ENCODE results near the gene MTUS2.
A peak's percentile ranks its signal among the peaks of the same experiment; 100 is the strongest.

Gene MTUS2

DNA sequence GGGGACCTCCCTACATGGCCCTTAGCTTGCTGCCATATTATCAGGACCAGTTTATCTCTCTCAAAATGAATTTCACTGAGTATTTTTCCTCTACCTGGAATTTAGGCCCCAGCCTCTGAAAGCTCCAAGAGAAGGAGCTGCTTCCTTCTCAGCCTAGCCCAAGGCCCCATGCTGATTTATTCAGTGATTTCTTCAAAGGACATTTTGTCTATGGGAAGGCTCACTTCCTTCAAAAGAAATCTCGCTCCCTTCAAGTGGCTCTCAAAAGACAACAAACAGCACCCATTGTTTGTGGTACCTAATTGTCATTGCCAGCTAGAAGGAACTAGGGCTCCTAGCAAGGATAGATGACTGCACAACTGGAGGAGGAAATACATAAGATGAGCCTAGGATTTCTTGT, 602.9 kb downstream of the MTUS2 start:
- DNase-seq, result no peak

DNA sequence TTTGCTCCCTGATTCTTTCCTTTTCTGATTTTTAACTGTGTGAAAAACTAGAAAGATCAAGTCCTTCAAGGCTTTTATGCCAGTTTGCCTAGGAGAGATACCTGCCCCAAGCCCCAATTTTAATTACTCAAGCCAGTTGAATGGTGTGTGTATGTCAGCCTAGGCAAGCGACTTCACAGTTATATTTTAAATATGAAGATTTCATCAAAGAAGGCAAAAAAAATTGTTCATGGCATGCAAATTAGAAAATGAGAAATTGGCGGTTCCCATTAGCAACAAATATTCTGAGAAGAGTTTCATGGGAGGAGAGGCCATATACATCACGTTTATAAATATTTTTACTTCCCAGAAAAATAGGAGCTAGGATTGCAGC, 607.8 kb downstream of the MTUS2 start:
- no peak for DNase-seq

DNA sequence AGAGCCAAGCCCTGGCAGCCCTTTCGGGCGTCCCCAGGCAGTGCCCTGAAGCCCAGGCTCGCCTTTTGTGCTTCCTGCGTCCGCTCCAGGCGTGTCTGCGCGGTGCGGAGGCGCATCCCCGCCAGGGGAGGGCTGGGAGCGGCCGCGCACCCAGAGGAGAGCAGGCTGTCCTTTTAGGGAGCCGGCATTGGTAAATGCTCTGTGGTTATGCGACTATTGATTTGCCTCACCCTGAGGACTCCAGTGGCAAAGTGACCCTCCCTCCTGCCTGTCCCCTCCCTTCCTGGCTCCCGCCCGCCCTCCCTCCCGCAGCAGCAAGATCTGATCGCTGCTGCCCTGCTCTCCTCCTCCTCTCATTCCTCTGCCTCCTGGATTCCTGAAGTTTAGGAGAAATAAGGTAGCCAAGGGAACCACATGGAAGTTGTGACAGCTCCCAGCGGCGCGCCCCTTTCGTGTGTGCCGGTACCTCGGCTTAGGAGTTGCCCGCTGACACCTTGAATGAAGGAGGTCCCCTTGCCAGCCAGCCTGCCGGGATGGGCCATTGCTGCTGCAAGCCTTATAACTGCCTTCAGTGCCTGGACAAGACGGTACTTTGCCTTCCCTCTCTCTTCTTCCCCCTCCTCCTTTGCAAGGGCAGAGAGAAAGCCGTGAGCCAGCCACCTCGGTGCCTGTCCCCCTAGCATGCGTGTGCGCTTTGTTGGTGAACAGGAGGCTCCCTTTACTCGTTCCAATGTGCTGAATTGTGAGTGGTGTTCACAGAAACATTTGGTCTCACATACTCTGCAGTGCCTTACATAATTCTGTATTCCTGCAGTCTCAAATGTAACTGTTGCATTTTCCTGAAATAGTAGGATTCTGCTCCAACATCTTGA, 608.4 kb downstream of the MTUS2 start:
- DNase-seq, result no peak

DNA sequence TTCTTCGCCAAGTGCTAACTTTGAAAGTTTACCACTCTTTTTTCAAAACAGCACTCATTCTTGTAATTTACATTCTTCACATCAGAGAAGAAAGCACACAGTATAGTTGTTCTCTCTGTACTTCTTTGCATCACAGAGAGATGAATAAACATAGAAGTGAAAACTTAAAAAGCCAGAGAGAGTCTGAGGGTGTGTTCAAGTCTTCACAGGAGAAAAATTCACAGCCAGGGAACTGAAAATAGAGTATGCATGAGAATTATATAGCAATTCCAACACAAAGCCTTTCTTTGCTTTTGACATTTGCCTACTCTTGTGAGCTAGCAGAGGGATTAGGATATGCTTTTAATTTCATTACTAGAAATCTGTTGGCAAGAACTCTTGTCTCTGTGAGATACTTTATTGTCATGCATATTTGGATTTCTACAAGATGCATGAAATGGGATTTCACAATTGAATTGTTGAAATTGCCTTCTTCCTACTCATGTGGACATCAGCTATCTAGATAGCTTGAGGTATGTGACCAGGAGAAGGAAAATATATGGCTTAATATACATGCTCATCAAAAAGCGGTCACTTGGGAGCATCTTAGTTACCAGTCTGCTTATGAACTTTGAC, 609.3 kb downstream of the MTUS2 start:
- DNase-seq, result no peak

DNA sequence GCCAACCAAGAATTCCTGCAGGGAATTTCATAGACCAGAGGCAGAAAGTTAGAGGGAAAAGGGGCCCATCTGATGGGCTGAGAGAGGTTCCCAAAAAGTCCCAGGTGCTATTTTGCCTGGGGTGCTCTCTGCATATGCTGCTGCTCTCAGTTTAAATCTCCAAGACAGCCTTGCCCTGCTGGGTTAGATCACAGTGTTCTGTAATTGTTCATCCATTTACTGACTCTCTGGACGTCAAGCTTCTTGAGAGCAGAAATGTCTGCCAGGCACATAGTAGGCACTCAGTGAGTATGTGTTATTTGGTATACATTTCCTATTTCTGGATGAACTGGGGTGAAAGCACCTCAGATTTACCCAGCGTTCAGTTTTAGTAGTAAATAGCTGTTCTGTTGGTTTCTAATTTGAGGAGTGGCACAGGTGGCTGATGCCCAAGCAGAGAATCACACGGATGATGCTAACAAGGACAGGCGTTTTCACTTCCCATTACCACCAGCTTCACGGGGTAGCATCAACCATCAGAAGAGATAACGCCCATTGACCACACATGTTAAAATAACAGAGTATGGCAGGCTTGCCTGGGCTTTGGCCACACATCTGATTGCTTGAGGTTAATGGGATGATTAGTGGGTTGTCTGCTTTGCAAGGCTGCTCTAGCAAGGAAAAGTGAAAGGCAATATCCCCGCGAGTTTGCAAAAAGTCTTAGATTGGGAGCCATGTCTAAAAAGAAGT, 614.2 kb downstream of the MTUS2 start:
- DNase-seq, result no peak

DNA sequence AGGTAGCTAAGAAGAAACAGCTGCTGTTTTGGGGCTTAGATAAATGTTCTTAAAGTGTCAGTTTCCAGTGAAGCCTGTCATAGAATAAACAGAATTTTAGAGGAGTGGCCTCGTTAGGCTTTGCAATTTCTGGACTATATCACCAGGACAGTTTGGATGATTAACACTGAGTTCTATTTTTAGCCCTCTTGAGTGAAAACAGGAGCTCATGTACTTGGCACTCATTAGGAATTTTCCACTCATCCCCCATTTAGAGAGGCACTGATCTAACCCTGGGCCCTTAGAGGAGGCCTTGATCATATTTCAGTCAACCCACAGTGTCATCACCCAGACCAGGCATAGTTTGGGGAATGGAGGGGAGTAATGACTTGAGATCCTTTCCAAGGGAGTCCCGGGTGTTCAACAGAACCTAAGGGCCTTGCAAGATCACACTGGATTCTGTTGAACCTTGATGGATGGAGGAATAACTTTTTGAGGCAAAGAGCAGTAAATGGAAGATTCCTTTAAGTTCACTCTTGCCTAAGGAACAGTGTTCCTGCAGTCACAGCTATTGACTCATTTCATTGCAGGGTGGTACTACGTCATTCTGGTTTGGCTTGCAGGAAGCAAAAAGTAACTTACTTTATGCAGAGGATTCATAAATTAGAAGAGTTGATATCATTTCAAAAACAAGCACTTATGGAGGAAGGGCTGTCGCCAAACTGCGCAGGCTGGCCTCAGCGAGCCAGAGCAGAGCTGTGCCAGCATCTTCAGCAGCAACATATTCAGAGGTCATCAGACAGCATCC, 615.2 kb downstream of the MTUS2 start:
- no peak for DNase-seq

DNA sequence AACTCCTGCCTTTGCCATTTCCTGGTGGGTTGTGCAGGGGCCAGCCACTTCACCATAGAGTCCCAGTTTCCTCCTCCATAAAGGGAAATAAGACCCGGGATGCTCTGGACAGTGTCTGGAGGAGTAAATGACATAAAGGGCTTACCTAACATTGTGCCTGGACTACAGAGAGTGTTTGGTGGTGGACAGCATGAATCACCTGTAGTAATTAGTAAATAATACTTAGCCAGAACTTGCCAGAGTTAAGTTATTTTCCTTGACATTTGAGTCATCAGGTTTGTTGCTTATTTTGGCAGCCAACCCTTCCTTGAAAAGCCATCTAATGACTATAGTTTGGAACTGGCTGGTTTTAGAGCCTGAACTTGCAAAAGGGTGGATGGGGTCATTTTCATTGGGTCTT, 616.2 kb downstream of the MTUS2 start:
- DNase-seq, result no peak

DNA sequence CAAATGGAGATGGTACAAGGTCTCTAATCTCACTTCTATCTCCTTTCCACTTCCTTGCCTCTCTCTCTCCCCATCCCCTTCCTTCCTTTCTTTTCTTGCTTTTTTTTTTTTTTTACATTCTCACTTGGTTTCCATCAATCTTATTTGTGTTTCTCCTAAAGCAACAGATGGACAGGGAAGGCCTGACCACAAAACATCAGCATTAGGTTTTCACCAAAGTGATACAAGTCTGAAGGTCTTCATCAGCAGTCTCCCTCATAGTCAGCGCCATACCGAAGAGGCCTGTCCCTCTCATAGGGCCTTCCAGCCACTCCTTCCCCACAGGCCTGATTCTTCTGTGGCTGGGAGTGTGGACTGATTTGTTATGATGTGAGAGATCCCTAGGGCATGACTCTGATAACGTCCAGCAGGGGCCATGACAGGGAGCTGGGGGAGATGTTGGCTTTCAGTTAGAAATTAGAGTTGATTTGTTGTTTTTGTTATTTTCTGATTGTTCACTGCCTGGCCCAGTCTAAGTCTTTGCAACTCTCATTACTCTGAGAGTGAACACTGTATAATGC, 616.7 kb downstream of the MTUS2 start:
- DNase-seq, result no peak

DNA sequence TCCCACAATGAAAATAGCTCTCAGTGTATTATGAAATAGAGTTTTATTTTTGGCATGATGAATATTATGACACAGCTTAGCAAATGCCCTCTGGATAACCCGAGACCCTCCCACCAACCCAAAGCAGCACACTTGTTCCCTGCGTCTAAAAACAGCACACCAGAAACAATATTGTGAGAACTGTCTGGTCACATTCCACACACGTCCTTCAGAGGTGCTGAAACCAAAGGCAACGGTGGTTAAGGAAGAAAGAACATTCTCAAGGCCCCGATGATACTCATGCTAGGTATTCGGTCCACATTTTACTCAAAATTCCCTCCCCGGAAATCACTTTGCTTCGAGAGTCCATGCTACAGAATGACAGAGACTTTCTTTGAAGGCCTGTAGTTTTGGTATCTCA, 618.6 kb downstream of the MTUS2 start:
- DNase-seq, result no peak

DNA sequence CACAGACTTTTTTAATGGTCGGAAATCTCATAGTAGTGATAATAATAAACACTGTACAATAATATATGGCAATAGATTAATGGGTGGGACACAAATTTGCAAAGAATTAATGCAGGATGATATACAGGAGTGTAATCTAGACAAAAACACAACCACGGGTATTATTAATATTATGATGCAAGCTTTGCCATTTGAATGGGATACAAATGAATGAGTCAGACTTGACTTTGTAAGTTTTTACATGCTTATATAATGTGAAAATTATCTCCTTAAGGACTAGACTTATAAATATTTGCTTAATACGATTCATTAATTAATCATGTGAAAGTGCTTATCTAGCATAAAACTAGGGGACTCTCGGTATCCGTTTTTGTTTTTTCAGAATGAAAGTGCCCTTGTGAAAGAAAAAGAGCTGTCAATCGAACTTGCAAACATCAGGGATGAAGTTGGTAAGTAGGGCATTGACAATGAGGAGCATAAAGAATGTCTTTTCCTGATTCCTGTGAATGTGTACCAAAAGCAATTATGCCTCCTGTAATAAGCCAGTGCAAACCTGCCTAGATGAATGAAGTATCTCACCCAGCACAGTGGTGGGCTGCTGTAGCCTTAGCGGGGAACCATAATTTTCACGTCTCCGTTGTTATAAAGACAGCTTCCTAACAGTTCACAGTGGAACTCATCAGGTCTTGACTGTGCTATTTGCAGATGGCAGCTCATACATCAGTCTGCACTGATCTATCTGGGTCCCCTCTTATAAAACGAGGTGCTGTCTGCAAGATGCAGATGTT, 619.7 kb downstream of the MTUS2 start:
- DNase-seq, result no peak

DNA sequence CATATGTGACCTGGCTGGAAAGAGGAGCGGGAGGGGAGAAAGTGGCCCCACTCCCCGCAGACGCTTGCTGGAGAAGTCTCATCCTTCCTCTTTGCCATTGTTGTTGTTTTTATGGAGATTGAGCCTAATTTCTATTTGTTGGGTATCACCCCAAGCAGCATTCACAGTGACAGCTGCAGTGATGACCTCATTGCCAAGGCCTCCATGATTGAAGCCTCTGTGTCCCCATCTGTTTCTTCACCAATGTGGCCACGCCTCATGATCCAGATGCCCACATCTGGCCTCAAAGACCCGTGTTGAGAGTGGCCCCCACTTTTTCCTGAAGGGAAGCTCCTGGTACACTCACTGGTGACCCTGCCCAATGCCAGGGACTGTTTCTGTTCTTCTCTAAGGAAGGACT, 621.2 kb downstream of the MTUS2 start:
- no peak for DNase-seq

DNA sequence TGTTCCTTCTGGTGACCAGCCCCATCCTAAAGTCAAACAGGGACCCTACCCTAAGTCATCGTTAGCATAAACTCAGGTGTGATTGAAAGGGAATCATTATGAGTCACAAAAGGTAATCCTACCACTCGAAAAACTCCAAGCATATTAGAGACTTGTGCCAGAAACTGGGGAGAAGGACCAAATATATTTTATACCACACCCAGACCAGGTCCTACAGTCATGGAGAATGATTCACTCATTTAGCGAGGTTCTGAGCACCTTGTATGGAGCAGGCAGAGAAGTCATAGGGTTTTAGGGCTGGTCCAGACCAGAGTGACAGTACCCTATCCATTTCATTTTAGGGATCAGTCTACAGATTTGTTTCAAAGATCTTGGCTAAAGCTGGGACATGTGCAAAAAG, 625.9 kb downstream of the MTUS2 start:
- DNase-seq, result no peak

DNA sequence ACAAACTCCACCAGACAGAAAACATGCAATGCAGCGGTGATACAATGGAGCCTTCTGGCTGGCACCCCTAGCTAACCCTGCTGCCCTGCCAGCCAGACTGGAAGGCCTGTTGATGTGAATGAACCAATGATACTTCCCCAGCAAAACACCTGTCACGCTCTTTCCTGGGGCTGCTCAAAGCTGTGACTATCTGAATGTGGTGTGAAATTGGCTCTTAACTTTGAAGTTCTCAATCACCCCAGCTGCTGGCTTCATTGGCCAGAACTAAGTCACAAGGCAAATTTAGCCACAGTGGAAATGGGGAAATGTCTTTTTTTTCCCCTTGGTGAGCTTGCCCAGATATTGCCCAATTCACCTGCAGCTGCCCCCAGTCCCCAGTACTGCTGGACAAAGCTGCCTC, 628.0 kb downstream of the MTUS2 start:
- no peak for DNase-seq

DNA sequence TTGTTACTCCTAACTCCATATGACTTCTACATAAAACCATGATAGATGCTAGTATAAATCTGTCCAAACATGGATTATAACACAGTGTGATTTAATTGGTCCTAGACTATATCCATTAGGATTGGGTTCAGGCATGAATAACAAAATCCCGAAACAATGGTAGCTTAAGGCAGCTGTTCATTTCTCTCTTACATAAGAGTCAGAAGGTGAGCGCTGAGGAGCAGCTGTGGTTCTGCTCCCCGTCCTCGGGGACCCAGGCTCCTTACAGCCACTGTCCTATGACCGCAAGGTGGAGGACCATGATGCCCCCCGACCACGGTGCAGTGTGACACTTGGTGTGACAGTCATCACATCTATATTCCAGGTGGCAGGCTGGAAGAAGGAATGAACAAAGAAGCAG, 629.6 kb downstream of the MTUS2 start:
- no peak for DNase-seq

DNA sequence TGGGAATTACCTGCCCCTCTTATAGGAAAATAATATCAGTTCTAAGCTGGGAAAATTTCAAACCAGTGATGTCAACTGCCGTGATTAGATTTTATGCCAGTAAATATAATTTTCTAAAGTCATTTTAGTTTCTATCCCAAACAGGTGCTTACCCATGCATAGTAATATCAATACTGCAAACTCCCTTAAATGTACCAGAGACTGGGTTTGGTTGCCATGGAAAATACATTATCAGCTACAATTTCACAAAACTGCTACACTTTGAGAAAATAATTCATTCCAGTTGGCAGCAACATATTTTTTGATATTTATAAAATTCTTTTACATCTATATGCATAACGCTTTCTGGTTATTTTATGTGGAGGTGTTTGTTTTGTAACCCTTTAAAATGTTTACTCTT, 631.8 kb downstream of the MTUS2 start:
- no peak for DNase-seq

DNA sequence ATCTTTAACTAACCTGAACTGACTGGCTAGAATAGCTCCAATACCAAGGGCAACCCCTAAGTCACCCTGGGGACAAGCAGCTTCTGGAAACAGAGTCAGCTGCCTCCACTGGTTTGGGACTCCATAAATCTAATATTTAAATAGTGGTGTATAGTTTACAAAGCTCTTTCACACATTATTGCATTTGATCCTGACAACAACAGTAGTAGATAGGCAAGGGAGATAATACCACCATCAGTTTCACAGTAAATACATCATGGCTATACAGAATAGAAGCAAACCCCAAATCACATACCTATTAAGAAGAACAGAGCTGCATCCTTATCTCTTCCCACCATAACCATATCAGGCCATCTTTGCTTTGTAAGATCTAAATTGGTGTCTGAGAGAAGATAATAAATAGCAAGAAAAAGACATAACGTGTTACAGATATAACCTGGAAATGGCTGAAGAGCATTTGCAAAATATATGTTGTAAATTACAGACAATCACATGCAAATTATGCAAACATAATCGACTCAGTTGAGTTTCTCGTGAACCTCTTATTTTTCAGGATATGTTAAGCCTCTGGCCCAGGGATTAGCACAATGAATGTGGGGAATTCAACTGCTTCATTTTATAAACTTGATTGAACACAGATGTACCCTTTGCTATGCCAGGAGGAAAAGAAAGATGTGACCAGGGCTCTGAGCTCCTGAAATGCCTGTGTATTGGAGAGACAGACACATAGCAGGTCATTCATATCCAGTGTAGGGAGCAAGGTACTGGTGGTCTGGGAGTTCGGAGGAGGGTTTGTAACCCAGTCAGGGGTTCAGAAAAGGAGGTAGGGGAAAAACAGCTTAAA, 632.9 kb downstream of the MTUS2 start:
- no peak for DNase-seq

DNA sequence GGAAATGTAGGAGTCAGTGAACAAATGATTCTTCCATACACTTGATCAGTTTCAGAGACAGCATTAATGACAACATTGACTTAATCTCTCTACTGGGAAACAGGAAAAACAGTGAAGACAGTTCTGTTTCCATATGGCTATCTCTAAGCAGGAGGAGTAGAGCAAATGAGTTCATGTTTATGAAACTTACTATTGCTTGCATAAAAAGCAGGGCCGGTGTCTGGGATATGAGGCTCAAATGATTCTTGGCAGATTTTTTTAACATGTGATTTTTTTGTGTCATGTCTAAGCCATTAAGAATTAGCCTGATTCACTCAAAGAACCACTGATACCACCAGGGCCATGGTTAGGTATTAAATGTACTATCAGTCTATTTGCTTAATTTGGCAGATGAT, 633.5 kb downstream of the MTUS2 start:
- DNase-seq, result no peak

DNA sequence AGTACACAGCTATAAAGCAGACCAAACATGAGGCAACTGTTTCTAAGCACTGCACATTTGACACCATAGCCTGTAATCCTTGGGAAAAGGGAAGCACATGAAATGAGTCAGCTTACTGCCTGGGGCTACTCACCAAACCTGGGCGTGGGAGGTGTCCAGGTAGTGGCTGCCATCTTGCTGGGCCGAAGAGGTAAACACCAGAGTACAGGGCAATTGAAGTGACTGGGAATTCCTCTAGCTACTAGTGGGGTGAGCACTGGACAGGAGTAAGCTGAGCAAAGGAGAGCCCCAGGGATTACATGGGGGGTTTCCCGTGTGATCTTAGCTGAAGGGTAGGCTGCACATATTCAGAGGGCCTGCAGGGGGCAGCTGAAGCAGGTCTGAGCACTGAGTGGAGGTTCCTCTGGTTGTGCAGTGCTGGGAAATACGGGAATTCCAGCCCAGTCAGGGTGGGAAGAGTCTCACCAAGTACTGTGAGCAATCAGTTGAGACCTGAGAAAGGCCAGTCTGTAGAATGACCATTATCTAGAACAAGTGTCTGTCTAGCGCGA, 634.9 kb downstream of the MTUS2 start:
- DNase-seq, result peak in 1 of 5 experiments; percentile 6

DNA sequence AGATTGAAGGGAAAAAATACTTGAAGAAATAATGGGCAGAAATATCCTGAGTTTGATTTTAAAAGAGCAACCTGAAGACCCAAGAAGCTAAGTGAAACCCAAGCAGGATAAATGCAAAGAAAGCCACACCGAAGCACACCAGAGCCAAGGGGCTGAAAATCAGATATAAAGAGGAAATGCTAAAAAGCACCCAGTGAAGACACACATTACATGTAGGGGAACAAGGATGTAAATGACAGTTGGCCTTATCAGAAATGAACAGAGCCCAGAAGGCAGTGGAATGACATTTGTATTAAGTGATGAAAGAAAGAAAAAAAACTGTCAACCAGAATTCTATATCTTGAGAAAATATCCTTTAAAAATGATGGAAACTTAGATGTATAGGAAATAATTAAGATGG, 636.3 kb downstream of the MTUS2 start:
- DNase-seq, result no peak

DNA sequence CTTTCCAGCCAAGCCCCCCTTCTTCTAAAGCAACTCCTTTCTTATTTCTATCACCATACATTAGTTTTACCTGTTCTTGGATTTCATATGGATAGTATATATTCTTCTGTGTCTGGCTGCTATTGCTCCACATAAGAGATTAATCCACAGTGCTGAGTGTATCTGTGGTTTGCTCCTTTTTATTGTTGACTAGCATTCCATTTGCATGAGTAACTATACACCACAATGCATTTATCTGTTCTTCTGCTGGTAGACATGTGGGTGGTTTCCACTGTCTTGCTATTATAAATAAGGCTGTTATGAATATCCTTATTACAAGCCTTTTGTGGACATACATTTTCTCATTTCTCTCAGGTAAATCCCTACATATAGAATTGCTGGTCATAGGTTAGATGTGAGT, 637.2 kb downstream of the MTUS2 start:
- DNase-seq, result no peak

DNA sequence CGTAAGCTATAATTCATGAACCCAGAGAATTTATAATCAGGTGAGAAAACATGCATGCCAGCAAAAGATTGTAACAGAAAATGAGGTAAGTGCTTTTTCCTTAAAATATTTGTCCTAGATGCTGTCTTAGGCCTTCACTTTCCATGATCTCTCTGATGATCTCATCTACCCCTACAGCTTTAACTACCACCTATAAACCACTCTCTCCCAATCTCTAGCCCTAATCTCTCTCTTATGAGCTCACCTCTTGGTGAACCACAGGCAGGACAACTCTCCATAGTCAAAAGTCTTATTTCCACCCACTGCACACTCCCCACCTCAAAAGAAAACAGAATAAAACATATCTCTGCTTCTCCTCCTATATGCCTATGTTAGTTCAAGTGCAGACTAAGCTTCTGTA, 638.3 kb downstream of the MTUS2 start:
- no peak for DNase-seq
